Right lobe of liver (tissue), 4 donors: ENCODE results near the gene PELO.

ENCODE experiments used
- CTCF ChIP-seq, 4 donors: fragments of 200-600 bp in 3 of 4; fragments of 450-650 bp in 1 of 4; IDR thresholded peaks; one replicate each; pipeline versions ENCODE4 v1.5.1 to v1.8.0; 2016 to 2022; ENCODE audit warnings: antibody characterized with exemption in 4 of 4, mild to moderate bottlenecking in 2 of 4
- POLR2A ChIP-seq: fragments of 450-650 bp; IDR thresholded peaks from one replicate; pipeline ENCODE4 v1.6.1; 2017; ENCODE audit warnings: antibody characterized with exemption, mild to moderate bottlenecking
- donor health status: DM: no; HTN: no; CAD: no.
- donor health status: DM: no; HTN: no; CAD: no.
- donor health status: DM: no; HTN: yes; CAD: no.

GRCh38 chr5:52770287-52770939 lies 17.3 kb upstream of the PELO start:
- TF ChIP-seq CTCF (IDR thresholded peaks at IDR 0.05) (no peak), POLR2A (no peak)
